Measurements from ENCODE around the gene DYNC1LI2. TPM values are rescaled to one million over a fixed set of nuclear protein-coding genes. Genes with fewer than 3 reads are reported as not detected.

Gene DYNC1LI2
- total RNA-seq, 4 donors from 2014 or later: 120 to 199 (median 169) TPM

DNA sequence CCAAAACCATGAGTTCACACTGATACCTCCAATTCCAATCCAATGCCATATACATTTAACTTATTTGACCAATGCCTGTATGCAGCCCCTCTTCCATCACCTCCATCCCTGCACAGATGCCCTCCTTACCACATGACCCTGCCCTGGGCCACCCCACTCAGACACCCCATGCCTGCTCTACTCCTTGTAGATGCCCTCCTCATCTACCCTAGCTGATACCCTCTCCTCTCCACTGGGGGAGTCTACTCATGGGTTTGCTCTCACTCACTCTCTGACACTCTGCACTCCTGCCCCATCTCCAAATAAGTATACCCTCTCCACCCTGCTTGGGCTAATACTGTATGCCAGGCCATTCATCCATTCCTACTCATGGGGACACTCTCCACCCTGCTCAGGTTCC lies 38.9 kb downstream of the DYNC1LI2 start:
- TF ChIP-seq CTCF (IDR thresholded peaks at IDR 0.05): no peak
- ATAC-seq (ENCODE audit: low FRiP score): peak; percentile 12
- no peak for DNase-seq (ENCODE audit: low spot score)

- ATAC-seq (ENCODE audit: low FRiP score) (no peak), DNase-seq (ENCODE audit: low spot score) (no peak)
- TF ChIP-seq CTCF (IDR thresholded peaks at IDR 0.05): no peak
Measured at GRCh38 chr16:66711581-66711980, 39.8 kb downstream of the DYNC1LI2 start.

- ATAC-seq (ENCODE audit: low FRiP score) (no peak), DNase-seq (ENCODE audit: low spot score) (no peak)
- TF ChIP-seq CTCF (IDR thresholded peaks at IDR 0.05): no peak
Measured at GRCh38 chr16:66706506-66706880, 44.9 kb downstream of the DYNC1LI2 start.

DNA sequence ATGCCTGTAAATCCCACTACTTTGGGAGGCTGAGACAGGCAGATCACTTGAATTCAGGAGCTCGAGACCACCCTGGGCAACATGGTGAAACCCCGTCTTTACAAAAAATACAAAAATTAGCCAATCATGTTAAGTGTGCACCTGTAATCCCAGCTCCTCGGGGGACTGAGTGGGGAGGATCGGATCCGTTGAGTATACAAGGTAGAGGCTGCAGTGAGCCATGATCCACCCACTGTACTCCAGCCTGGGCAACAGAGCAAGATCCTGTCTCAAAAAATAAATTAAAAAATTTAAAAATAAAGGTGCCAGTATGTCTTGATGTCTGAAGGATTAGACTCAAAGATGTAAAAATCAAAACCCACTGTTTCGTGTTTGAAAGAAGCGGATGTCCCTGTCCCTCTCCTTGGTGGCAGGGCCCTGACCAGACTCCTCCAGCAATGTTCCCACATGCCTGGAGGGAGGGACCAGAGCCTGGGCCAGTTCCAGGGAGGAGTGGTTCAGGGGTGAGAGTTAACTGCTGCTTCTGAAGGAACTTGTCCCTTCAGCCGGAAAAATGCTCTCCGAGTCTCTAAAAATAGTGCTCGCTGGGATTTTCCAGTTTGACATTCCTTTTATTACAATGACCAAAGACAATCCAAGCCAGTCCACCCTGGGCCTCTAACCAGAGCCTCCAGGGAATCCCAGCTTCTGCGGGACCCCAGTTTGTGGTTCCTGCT lies 45.5 kb downstream of the DYNC1LI2 start:
- ATAC-seq (ENCODE audit: low FRiP score) (no peak), DNase-seq (ENCODE audit: low spot score) (no peak)

DNA sequence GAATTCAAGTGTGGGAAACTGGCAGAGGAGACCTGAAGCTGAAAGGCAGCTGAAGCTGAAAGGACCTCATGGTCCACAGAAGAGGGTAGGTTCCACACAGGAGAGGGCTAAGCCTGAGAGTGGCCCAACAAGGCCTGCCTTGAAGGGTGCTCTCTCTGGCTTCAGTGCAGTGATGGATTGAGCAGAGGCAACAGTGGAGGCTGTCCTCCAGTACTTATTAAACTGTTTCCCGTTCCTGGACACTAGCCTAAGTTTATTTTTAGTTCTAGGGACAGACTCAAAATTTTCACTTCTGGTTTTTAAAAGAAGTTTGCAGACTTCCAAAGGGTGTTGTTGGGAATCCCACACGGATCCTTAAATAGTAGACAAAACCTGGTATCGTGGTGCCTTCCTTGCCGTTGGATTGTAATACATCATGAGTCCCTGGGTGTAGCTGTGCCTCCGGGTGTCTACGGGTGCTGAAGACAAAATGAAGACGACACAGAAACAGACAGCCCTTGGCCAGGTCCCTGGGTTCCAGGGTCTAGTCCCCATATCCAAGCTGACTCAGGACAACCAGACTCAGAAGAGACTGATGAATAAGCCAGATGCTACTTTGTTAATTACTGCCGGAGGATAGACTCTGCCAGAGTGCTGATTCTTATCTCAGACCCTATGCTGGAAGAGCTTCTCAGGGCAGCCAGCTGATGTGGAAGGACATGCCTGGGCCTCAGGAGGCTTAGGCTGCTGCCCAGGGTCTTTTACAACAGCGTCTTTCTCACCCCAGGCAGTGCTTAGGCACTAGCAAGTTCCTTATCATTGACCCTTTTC lies 47.8 kb downstream of the DYNC1LI2 start:
- no peak for ATAC-seq (ENCODE audit: low FRiP score)
- no peak for TF ChIP-seq CTCF (IDR thresholded peaks at IDR 0.05)
- no peak for DNase-seq (ENCODE audit: low spot score)

More for the DNA sequence above, 45.5 kb downstream of the DYNC1LI2 start:
- no peak for TF ChIP-seq CTCF (IDR thresholded peaks at IDR 0.05)

GRCh38 chr16:66701516-66701915 lies 49.9 kb downstream of the DYNC1LI2 start:
- ATAC-seq (ENCODE audit: low FRiP score) (no peak), DNase-seq (ENCODE audit: low spot score) (no peak)
- no peak for TF ChIP-seq CTCF (IDR thresholded peaks at IDR 0.05)

Data from omental fat pad (tissue), 4 donors.